Tibial artery (tissue), 4 donors: Measurements from ENCODE around the gene THYN1.

Experiments
- DNase-seq, 2 donors: peaks; one replicate each; pipeline ENCODE4 v3.0.0-alpha.2; 2019
- H3K27ac ChIP-seq, 2 donors: fragments of 200-600 bp; sonication (generic) in 1 of 2; 1 replicate in 1 of 2; 2 replicates in 1 of 2; pipeline ENCODE4 v1.5.1; 2018 to 2019; ENCODE audit warnings: mild to moderate bottlenecking in 1 of 2
- H3K27me3 ChIP-seq, 2 donors: fragments of 200-600 bp; sonication (generic) in 1 of 2; one replicate each; pipeline versions ENCODE4 v1.5.1 to v1.6.0; 2016 to 2019
- H3K36me3 ChIP-seq, 3 donors: fragments of 200-600 bp; sonication (generic) in 2 of 3; one replicate each; pipeline ENCODE4 v1.5.1; 2016 to 2019; ENCODE audit warnings: mild to moderate bottlenecking in 2 of 3
- H3K4me1 ChIP-seq, 4 donors: fragments of 200-600 bp; sonication (generic) in 2 of 4; 1 replicate in 3 of 4; 2 replicates in 1 of 4; pipeline ENCODE4 v1.5.1; 2016 to 2019
- H3K4me3 ChIP-seq, 2 donors: fragments of 200-600 bp; sonication (generic) in 1 of 2; 1 replicate in 1 of 2; 2 replicates in 1 of 2; pipeline ENCODE4 v1.5.1; 2018 to 2019; ENCODE audit warnings: mild to moderate bottlenecking in 2 of 2
- H3K9me3 ChIP-seq, 3 donors: fragments of 200-600 bp; sonication (generic) in 1 of 3; one replicate each; pipeline ENCODE4 v1.5.1; 2016 to 2019
- intact Hi-C: fragments of 100-400 bp; cut with DNase I; formaldehyde crosslinking; loops from one replicate; pipeline ENCODE4 v1.15.0; 2023; ENCODE audit warnings: low total_unique reads
- TF ChIP-seq, protein P1 (sequence below), 2 experiments: fragments of 200-600 bp in 1 of 2; fragments of 450-650 bp in 1 of 2; IDR thresholded peaks; one replicate each; pipeline ENCODE4 v1.5.1; 2017 to 2019; ENCODE audit warnings: antibody characterized with exemption in 2 of 2, mild to moderate bottlenecking in 1 of 2, moderate library complexity in 1 of 2

THYN1 gene

DNA sequence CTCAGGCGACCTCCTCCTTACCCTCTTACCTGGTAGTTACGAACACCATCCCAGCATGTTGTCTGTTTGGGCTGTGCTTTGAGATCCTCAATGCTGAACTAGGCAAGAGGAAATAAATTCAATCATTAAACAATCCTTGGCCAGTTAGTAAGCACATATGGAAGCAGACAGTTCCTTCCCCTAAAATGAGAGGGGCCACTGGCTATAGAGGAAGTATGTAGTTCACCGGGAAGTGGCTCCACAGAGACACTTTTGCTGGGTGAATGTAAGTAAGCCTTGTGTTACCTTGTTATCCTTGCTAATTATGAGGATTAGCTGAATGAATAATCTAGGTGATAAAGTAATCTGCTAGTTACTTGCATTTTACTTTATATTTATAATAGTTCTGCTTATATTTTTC lies 2.9 kb downstream of the THYN1 start:
- Histone ChIP-seq H3K9me3 (no peaks in the 10 kb centered on the region), H3K4me1 (peaks cover 0 to 26% (median 20%) of the 10 kb centered on the region in 4 donors), H3K36me3 (peaks cover 27 to 59% (median 48%) of the 10 kb centered on the region in 3 donors), H3K4me3 (no peak overlapping the region), H3K27me3 (no peaks in the 10 kb centered on the region), H3K27ac (no peak overlapping the region)
- DNase-seq, result no peak
- intact Hi-C loops, result no loop called here
- TF ChIP-seq, protein P1, sequence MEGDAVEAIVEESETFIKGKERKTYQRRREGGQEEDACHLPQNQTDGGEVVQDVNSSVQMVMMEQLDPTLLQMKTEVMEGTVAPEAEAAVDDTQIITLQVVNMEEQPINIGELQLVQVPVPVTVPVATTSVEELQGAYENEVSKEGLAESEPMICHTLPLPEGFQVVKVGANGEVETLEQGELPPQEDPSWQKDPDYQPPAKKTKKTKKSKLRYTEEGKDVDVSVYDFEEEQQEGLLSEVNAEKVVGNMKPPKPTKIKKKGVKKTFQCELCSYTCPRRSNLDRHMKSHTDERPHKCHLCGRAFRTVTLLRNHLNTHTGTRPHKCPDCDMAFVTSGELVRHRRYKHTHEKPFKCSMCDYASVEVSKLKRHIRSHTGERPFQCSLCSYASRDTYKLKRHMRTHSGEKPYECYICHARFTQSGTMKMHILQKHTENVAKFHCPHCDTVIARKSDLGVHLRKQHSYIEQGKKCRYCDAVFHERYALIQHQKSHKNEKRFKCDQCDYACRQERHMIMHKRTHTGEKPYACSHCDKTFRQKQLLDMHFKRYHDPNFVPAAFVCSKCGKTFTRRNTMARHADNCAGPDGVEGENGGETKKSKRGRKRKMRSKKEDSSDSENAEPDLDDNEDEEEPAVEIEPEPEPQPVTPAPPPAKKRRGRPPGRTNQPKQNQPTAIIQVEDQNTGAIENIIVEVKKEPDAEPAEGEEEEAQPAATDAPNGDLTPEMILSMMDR (IDR thresholded peaks at IDR 0.05), result no peak

- no peak for DNase-seq
- H3K4me3 ChIP-seq, result no peak overlapping the region
- TF ChIP-seq, protein P1 (IDR thresholded peaks at IDR 0.05), result no peak
- H3K27ac ChIP-seq, result no peak overlapping the region
- intact Hi-C loops, result loop anchor here (5.0 kb wide), 1 partner anchor 78 kb away; no protein-coding TSS in a partner anchor
- no peaks in the 10 kb centered on the region for H3K9me3 ChIP-seq
- H3K4me1 ChIP-seq, result peaks cover 0 to 14% (median 11%) of the 10 kb centered on the region in 4 donors
- peaks cover 31 to 72% (median 60%) of the 10 kb centered on the region in 3 donors for H3K36me3 ChIP-seq
- no peaks in the 10 kb centered on the region for H3K27me3 ChIP-seq
Measured at GRCh38 chr11:134248910-134249480, 4.2 kb downstream of the THYN1 start.

DNA sequence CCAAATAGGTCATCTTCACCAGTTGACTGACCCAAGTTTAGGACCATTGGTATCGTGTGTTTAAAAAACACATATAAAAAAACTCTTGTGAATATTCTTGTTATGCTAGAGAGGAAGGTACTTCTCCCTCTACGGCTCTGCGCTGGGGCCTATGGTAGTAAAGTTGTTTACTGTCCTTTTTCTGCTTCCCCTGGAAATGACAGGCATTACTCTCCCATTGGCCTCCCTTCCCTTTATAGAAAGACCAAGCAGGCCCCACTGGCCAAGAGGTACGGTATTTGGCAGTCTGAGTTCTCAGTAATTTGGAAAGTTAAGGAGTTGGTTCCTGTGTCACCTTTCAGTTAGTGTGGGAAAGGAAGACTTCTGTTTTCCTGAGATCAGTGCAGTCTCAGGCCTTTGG lies 6.5 kb downstream of the THYN1 start:
- TF ChIP-seq, protein P1 (IDR thresholded peaks at IDR 0.05), result no peak
- no peaks in the 10 kb centered on the region for H3K9me3 ChIP-seq
- no peak for DNase-seq
- no peak overlapping the region for H3K27ac ChIP-seq
- no peaks in the 10 kb centered on the region for H3K27me3 ChIP-seq
- peaks cover 48 to 95% (median 82%) of the 10 kb centered on the region in 3 donors for H3K36me3 ChIP-seq
- no peak overlapping the region for H3K4me3 ChIP-seq
- H3K4me1 ChIP-seq, result peaks cover 0 to 5% (median 2%) of the 10 kb centered on the region in 4 donors
- intact Hi-C loops, result loop anchor here (5.0 kb wide), 1 partner anchor 81 kb away; no protein-coding TSS in a partner anchor

- Histone ChIP-seq H3K4me3 (no peak overlapping the region), H3K27ac (no peak overlapping the region), H3K36me3 (peaks cover 48 to 100% (median 88%) of the 10 kb centered on the region in 3 donors), H3K9me3 (no peaks in the 10 kb centered on the region), H3K4me1 (no peaks in the 10 kb centered on the region), H3K27me3 (no peaks in the 10 kb centered on the region)
- intact Hi-C loops, result loop anchor here (5.0 kb wide), 1 partner anchor 81 kb away; no protein-coding TSS in a partner anchor
- no peak for DNase-seq
- TF ChIP-seq, protein P1 (IDR thresholded peaks at IDR 0.05), result no peak
Measured at GRCh38 chr11:134246100-134246499, 7.1 kb downstream of the THYN1 start.

DNA sequence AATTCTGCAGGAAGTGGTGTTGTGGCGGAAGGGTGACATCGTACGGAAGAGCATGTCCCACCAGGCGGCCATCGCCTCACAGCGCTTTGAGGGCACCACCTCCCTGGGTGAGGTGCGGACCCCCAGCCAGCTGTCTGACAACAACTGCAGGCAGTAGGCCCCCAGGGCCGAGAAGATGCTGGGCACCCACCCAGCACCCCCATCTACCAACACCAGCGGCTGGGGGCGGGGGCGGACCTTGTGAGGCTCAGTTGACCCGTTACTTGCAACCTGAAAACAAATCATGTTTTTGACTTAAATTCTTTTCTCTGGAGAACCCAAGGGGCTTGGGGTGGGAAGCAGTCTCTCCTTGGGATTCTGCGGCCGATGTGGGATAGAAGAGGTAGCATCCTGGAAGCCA lies 7.7 kb downstream of the THYN1 start:
- intact Hi-C loops, result loop anchor here (5.0 kb wide), 1 partner anchor 82 kb away; no protein-coding TSS in a partner anchor
- Histone ChIP-seq H3K4me1 (no peaks in the 10 kb centered on the region), H3K4me3 (no peak overlapping the region)

More for the DNA sequence above, 7.7 kb downstream of the THYN1 start:
- H3K27ac ChIP-seq, result no peak overlapping the region
- no peaks in the 10 kb centered on the region for H3K27me3 ChIP-seq
- H3K9me3 ChIP-seq, result no peaks in the 10 kb centered on the region
- peaks cover 49 to 100% (median 94%) of the 10 kb centered on the region in 3 donors for H3K36me3 ChIP-seq
- TF ChIP-seq, protein P1 (IDR thresholded peaks at IDR 0.05), result no peak
- DNase-seq, result no peak
